Fibroblast of skin of back (primary cell): Measurements from ENCODE around the gene LYSET.
A peak's percentile ranks its signal among the peaks of the same experiment; 100 is the strongest.
"Not testable (repeated sequence)": the region's sequence is repeated elsewhere in the genome, so short reads cannot be mapped to it uniquely, and the experiment has no call there.

ENCODE experiments used
- DNase-seq: peaks from one replicate; pipeline ENCODE4 v3.0.0-alpha.2; 2013

Gene LYSET

DNA sequence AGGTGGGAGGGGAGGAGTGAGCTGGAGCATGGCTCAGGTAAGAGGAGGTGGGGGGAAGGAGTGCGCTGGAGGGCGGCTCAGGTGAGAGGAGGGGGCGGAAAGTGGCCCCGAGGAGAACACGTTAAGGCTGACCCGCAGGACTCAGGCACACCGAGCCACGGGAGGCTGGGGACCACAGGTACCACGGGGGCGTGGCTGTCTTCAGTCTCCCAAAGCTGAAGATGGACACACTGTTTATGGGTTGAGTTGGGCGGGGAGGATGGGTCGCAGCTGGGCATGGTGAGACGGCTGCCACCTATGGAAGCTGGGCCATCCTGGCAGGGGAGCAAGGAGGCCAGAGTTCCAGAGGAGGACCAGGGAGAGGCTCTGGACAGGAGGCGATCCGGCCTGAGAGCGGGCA, 45.4 kb downstream of the LYSET start:
- DNase-seq: no peak

DNA sequence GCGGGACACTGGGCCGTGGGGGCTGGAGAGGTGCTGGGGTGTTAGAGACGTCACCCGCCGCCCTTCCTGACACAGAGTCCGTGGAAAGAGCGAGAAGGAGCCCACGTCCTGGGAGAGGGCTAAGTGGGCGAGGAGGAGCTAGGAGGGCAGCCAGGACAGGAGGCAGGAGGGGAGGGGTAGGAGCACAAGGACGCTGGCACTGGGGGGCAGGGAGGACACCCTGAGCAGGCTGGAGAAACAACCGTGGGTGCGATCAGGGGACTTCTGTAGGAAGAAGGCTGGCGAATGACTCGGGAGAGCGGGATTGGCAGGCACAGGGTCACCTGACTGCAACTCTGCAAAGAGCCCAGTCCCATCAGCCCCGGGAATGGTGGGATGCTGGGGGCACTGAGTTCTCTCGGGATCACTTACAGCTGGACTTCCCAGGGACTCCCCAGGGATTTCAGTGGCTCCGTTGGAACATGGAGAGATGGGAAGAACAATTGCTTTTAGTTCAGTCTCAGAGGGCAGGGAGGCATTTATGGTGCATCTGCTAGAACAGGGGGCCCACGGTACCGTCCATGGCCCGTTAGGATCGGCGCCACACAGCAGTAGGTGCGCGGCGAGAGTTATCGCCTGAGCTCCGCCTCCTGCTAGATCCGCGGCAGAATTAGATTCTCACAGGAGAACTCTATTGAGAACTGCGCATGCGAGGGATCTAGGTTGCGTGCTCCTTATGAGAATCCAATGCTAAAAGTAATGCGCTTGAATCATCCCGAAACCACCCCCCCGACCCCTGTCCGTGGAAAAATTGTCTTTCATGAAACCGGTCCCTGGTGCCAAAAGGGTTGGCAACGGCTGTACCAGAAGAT, 46.2 kb downstream of the LYSET start:
- peak; percentile 62 for DNase-seq

DNA sequence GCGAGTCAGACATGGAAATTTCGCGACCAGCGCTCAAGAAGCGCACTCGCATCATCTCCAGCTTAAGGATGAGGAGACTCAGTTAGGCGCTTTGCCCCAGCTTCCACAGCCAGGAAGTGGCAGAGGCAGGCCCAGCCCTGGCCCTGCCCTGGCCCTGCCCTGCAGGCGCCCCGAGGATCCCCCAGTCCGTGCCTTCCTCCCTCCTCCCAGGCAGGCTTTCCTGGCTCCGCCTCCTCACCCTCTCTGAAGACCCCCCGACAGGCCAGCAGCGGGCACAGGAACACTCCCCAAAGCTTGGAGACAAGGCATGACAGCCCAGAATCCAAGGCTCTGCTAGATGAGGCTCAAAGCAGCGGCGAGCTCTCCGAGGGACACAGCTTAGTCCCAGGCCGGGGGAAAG, 47.0 kb downstream of the LYSET start:
- DNase-seq: no peak

DNA sequence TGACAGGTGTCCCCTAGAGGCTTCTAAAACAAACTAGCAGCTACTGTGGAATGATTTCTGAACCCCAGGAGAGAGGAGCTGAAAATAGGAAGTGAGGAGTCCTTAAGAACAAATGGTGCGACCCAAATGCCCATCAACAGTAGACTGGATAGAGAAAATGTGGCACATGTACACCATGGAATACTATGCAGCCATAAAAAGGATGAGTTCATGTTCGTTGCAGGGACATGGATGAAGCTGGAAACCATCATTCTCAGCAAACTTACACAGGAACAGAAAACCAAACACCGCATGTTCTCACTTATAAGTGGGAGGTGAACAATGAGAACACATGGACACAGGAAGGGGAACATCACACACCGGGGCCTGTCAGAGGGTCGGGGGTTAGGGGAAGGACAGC, 48.0 kb downstream of the LYSET start:
- not testable (repeated sequence) for DNase-seq

DNA sequence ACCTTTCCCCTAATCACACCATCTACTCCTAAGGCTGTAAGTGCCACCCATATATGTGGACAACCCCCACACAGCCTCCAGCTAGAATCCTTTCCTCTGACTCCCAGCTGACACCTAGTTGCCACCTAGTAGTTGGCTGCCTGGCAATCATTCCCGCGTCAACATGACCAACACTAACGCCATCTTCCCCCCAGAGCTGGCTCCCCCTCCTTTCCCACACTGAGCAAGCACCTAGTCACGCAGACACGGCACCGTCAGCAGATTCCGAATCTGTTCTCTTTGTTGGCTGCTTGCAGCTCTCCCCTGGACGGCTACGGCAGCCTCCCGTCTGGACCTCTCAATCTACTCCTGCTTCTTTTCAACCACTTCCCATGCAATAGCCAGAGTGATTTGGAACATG, 49.7 kb downstream of the LYSET start:
- peak; percentile 60 for DNase-seq
